Fibroblast of lung (primary cell): ENCODE measurements around the gene DPP6.
"Not testable (repeated sequence)": the region's sequence is repeated elsewhere in the genome, so short reads cannot be mapped to it uniquely, and the experiment has no call there.

Experiments used
- EZH2 ChIP-seq: IDR thresholded peaks from 2 replicates; pipeline ENCODE4 v1.5.1; 2012; ENCODE audit warnings: low read length, control low read depth, mild to moderate bottlenecking; ENCODE audit errors: missing control alignments
- TF ChIP-seq, protein P1 (sequence below), 2 donors: IDR thresholded peaks in 1 of 2; conservative IDR thresholded peaks in 1 of 2; 1 replicate in 1 of 2; 2 replicates in 1 of 2; pipeline ENCODE4 v1.5.1; 2011 to 2012; ENCODE audit warnings: low read length in 2 of 2, control low read depth in 1 of 2, inconsistent platforms in 1 of 2, low read depth in 1 of 2, mild to moderate bottlenecking in 1 of 2

DNA sequence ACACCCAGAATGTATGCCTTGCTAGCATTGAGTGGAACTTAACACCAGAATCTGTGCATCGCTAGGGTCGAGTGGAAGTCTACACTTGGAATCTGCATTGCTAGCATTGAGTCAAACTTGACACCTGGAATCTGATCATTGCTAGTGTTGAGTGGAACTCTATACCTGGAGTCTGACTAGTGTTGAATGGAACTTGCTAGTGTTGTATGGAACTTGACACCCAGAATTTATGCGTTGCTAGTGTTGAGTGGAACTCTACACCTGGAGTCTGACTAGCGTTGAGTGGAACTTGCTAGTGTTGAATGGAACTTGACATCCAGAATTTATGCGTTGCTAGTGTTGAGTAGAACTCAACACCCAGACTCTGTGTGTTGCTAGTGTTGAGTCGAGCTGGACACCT, 110.7 kb downstream of the DPP6 start:
- TF ChIP-seq, protein P1, sequence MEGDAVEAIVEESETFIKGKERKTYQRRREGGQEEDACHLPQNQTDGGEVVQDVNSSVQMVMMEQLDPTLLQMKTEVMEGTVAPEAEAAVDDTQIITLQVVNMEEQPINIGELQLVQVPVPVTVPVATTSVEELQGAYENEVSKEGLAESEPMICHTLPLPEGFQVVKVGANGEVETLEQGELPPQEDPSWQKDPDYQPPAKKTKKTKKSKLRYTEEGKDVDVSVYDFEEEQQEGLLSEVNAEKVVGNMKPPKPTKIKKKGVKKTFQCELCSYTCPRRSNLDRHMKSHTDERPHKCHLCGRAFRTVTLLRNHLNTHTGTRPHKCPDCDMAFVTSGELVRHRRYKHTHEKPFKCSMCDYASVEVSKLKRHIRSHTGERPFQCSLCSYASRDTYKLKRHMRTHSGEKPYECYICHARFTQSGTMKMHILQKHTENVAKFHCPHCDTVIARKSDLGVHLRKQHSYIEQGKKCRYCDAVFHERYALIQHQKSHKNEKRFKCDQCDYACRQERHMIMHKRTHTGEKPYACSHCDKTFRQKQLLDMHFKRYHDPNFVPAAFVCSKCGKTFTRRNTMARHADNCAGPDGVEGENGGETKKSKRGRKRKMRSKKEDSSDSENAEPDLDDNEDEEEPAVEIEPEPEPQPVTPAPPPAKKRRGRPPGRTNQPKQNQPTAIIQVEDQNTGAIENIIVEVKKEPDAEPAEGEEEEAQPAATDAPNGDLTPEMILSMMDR (conservative IDR thresholded peaks at IDR 0.05 in 1 of 2, IDR thresholded peaks at IDR 0.05 in 1 of 2; ENCODE audit: low read depth in 1 of 2, low read length in 2 of 2) = not testable (repeated sequence)
- TF ChIP-seq EZH2 = not testable (repeated sequence)
